Measurements from ENCODE around the gene KRT16. TPM values are rescaled to one million over a fixed set of nuclear protein-coding genes. Genes with fewer than 3 reads are reported as not detected.
"Not testable (repeated sequence)": the region's sequence is repeated elsewhere in the genome, so short reads cannot be mapped to it uniquely, and the experiment has no call there.

The KRT16 gene
- total and polyA plus RNA-seq, 2 donors from 2014 or later: 3.1 TPM; not detected in 1

DNA sequence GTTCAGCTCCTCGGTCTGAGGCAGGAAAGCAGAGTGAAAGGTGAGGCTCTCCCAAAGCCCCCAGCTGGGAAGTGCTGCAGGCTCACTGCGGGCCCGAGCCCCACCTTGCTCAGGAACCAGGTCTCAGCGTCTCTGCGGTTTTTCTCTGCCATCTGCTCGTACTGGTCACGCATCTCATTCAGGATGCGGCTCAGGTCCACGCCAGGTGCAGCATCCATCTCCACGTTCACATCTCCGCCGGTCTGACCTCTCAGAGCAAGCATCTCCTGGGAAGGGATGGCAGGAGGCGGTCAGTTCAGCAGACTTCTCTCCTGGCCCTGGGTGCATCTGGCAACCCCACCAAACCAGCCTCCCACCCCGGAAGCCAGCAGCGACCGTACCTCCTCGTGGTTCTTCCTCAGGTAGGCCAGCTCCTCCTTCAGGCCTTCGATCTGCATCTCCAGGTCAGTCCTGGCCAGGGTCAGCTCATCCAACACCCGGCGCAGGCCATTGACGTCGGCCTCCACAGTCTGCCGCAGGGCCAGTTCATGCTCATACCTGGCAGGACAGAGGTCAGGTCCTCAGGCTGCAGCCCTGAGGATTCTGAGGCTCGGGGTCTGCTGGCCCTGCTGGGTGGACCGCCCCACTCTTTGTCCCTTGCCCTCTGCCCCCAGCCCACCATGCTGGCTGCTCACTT, 1.5 kb downstream of the KRT16 start:
- no peak for FAIRE-seq

DNA sequence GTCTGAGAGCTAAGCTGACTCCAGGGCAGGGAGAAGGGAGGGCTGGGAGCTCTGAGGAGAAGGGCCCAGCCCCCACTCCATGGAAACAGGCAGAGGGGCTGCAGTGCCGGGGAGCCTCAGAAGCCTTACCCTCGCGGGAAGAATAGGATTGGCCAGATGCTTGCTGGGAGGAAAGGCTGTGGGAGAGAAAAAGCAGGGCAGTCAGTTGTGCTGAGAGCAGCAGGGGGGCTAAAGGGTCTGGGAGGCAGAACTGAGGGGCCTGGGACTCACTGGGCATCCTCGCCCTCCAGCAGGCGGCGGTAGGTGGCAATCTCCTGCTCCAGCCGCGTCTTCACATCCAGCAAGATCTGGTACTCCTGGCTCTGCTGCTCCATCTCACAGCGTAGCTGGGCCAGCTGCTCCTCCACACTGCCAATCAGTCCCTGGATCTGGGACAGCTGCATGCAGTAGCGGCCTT, 2.5 kb downstream of the KRT16 start:
- H3K4me3 ChIP-seq (ENCODE audit: low read length in 3 of 3); intact Hi-C loops (cut with DNase I); H3K27me3 ChIP-seq (ENCODE audit: control insufficient read depth, insufficient read depth, low read length): not testable (repeated sequence)

More for the DNA sequence above, 1.5 kb downstream of the KRT16 start:
- H3K9me3 ChIP-seq (ENCODE audit: control insufficient read depth in 2 of 3, insufficient read depth in 1 of 3, low read length in 3 of 3): peaks cover 0 to 4% (median 2%) of the 10 kb centered on the region in 3 donors
- no peaks in the 10 kb centered on the region for H3K27me3 ChIP-seq (ENCODE audit: control insufficient read depth, insufficient read depth, low read length)
- H3K27ac ChIP-seq (ENCODE audit: low read depth in 2 of 2, low read length in 2 of 2): no peak overlapping the region
- no peaks in the 10 kb centered on the region for H3K4me1 ChIP-seq (ENCODE audit: control insufficient read depth in 2 of 3, insufficient read depth in 2 of 3, low read depth in 1 of 3, low read length in 3 of 3)
- TF ChIP-seq, protein P1, sequence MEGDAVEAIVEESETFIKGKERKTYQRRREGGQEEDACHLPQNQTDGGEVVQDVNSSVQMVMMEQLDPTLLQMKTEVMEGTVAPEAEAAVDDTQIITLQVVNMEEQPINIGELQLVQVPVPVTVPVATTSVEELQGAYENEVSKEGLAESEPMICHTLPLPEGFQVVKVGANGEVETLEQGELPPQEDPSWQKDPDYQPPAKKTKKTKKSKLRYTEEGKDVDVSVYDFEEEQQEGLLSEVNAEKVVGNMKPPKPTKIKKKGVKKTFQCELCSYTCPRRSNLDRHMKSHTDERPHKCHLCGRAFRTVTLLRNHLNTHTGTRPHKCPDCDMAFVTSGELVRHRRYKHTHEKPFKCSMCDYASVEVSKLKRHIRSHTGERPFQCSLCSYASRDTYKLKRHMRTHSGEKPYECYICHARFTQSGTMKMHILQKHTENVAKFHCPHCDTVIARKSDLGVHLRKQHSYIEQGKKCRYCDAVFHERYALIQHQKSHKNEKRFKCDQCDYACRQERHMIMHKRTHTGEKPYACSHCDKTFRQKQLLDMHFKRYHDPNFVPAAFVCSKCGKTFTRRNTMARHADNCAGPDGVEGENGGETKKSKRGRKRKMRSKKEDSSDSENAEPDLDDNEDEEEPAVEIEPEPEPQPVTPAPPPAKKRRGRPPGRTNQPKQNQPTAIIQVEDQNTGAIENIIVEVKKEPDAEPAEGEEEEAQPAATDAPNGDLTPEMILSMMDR (IDR thresholded peaks at IDR 0.05; ENCODE audit: borderline replicate concordance, extremely low read depth, insufficient read depth): no peak
- H3K9ac ChIP-seq (ENCODE audit: low read length in 3 of 3): no peak overlapping the region
- H3K4me3 ChIP-seq (ENCODE audit: low read length in 3 of 3): no peak overlapping the region
- intact Hi-C loops (cut with DNase I): no loop called here
- H3K36me3 ChIP-seq (ENCODE audit: control insufficient read depth in 2 of 3, insufficient read depth in 3 of 3, low read length in 3 of 3): no peaks in the 10 kb centered on the region
- no peak for DNase-seq

DNA sequence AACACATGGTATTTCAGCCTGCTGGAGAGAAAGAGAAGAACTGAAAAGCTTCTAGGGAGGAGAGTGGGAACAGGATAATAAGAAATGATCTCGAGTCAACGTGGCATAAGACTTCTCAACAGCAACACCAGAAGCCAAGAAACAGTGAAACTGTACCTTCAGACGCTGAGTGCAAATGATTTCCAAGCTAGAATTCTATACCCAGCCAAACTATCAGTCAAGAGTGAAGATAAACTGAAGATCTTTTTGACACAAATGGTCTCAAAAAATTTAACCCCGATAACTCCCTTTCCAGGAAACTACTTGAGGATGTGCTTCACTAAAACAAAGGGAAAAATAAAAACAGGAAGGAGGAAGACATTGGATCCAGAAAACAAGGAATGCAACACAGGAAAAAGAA, 5.6 kb downstream of the KRT16 start:
- H3K27me3 ChIP-seq (ENCODE audit: control insufficient read depth, insufficient read depth, low read length); intact Hi-C loops (cut with DNase I); H3K27ac ChIP-seq (ENCODE audit: low read depth in 2 of 2, low read length in 2 of 2); DNase-seq; H3K4me1 ChIP-seq (ENCODE audit: control insufficient read depth in 2 of 3, insufficient read depth in 2 of 3, low read depth in 1 of 3, low read length in 3 of 3); H3K4me3 ChIP-seq (ENCODE audit: low read length in 3 of 3); FAIRE-seq; H3K36me3 ChIP-seq (ENCODE audit: control insufficient read depth in 2 of 3, insufficient read depth in 3 of 3, low read length in 3 of 3); H3K9ac ChIP-seq (ENCODE audit: low read length in 3 of 3); H3K9me3 ChIP-seq (ENCODE audit: control insufficient read depth in 2 of 3, insufficient read depth in 1 of 3, low read length in 3 of 3): not testable (repeated sequence)

More for the DNA sequence above, 2.5 kb downstream of the KRT16 start:
- DNase-seq: peak in 3 of 5 donors; percentile 44 to 46 (median 44)
- not testable (repeated sequence) for H3K9me3 ChIP-seq (ENCODE audit: control insufficient read depth in 2 of 3, insufficient read depth in 1 of 3, low read length in 3 of 3); H3K36me3 ChIP-seq (ENCODE audit: control insufficient read depth in 2 of 3, insufficient read depth in 3 of 3, low read length in 3 of 3); H3K4me1 ChIP-seq (ENCODE audit: control insufficient read depth in 2 of 3, insufficient read depth in 2 of 3, low read depth in 1 of 3, low read length in 3 of 3); H3K9ac ChIP-seq (ENCODE audit: low read length in 3 of 3); FAIRE-seq; H3K27ac ChIP-seq (ENCODE audit: low read depth in 2 of 2, low read length in 2 of 2)

DNA sequence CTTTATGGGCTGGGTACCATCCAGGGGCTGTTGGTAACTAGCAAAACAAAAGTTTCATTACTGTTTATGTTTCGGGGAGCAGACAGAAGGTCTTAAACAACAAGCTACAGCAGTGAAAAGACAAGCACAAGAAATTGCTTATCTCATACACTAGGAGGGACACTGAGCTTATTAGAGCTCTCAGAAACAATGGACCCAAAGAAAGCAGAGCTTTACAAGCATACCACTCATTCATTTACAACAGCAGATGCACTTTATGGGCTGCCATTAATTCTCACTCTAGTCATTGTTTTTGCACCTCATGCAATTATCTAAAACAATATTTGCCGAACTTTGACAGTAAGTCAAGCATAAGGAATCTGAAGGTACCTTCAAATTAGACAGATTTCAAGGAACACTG, 10.0 kb downstream of the KRT16 start:
- Histone ChIP-seq H3K27ac (ENCODE audit: low read depth in 2 of 2, low read length in 2 of 2) (no peak overlapping the region), H3K9ac (ENCODE audit: low read length in 3 of 3) (no peak overlapping the region), H3K9me3 (ENCODE audit: control insufficient read depth in 2 of 3, insufficient read depth in 1 of 3, low read length in 3 of 3) (peaks cover 0 to 4% (median 2%) of the 10 kb centered on the region in 3 donors), H3K36me3 (ENCODE audit: control insufficient read depth in 2 of 3, insufficient read depth in 3 of 3, low read length in 3 of 3) (no peaks in the 10 kb centered on the region), H3K4me3 (ENCODE audit: low read length in 3 of 3) (no peak overlapping the region), H3K27me3 (ENCODE audit: control insufficient read depth, insufficient read depth, low read length) (no peaks in the 10 kb centered on the region), H3K4me1 (ENCODE audit: control insufficient read depth in 2 of 3, insufficient read depth in 2 of 3, low read depth in 1 of 3, low read length in 3 of 3) (no peaks in the 10 kb centered on the region)
- FAIRE-seq (no peak), DNase-seq (no peak)
- TF ChIP-seq, protein P1 (IDR thresholded peaks at IDR 0.05; ENCODE audit: borderline replicate concordance, extremely low read depth, insufficient read depth): no peak
- intact Hi-C loops (cut with DNase I): no loop called here

Data from kidney (tissue), 14 donors.